Uterus (tissue), 2 donors: ENCODE data around the gene MFNG.

ENCODE experiments used
- CTCF ChIP-seq, 4 experiments: fragments of 200-600 bp in 2 of 4; fragments of 450-650 bp in 2 of 4; sonication (generic) in 2 of 4; IDR thresholded peaks; one replicate each; pipeline ENCODE4 v1.5.1; 2016 to 2019; ENCODE audit warnings: antibody characterized with exemption in 4 of 4, mild to moderate bottlenecking in 2 of 4, moderate library complexity in 1 of 4
- POLR2A ChIP-seq, 2 donors: fragments of 450-650 bp; IDR thresholded peaks; one replicate each; pipeline ENCODE4 v1.6.1; 2016; ENCODE audit warnings: antibody characterized with exemption in 2 of 2, mild to moderate bottlenecking in 1 of 2, moderate library complexity in 1 of 2

GRCh38 chr22:37501610-37502341 lies 15.6 kb upstream of the MFNG start:
- TF ChIP-seq CTCF (IDR thresholded peaks at IDR 0.05) (no peak), POLR2A (IDR thresholded peaks at IDR 0.05) (no peak)
